Activated naive CD8-positive, alpha-beta T cell treated with anti-CD3 and anti-CD28 coated beads for 36 hours (primary cell): ENCODE data around the gene PCP2. TPM values are rescaled to one million over a fixed set of nuclear protein-coding genes. Genes with fewer than 3 reads are reported as not detected.

Source experiments
- total RNA-seq, 2 experiments: library from RNA; stranded (reverse); gene quantifications; one replicate each; pipeline ENCODE4 v1.2.3, GENCODE V29; 2021

PCP2 gene
- total RNA-seq, 2 experiments from 2014 or later: 0.99 to 1.4 TPM

Other genes starting within 250 kb of the PCP2 start
- gene PEX11G, start 144.7 kb downstream of the PCP2 start, total RNA-seq: 1 to 10 TPM in 1 of 2 experiments, under 1 TPM in 1; 0.82 to 1.5 TPM
- gene ZNF358, start 117.6 kb downstream of the PCP2 start, total RNA-seq: 1 to 10 TPM; 6.5 to 7.3 TPM
- 10 to 100 TPM; 12.3 to 12.4 TPM for gene MCOLN1, start 111.1 kb downstream of the PCP2 start, total RNA-seq
- 10 to 100 TPM; 67.8 to 68.5 TPM for gene PNPLA6, start 98.0 kb downstream of the PCP2 start, total RNA-seq
- under 1 TPM; 0.50 to 0.52 TPM for gene CAMSAP3, start 37.9 kb downstream of the PCP2 start, total RNA-seq
- 10 to 100 TPM; 44.0 to 45.8 TPM for gene XAB2, start 4.2 kb downstream of the PCP2 start, total RNA-seq
- gene PET100, start 3.9 kb downstream of the PCP2 start, total RNA-seq: 10 to 100 TPM; 83.7 to 86.0 TPM
- gene STXBP2, start 3.4 kb upstream of the PCP2 start, total RNA-seq: 10 to 100 TPM; 73.3 to 73.5 TPM
- not detected for gene RETN, start 35.3 kb upstream of the PCP2 start, total RNA-seq
- not detected for gene MCEMP1, start 43.4 kb upstream of the PCP2 start, total RNA-seq
- 10 to 100 TPM; 83.3 to 83.8 TPM for gene TRAPPC5, start 47.1 kb upstream of the PCP2 start, total RNA-seq
- gene FCER2, start 68.4 kb upstream of the PCP2 start, total RNA-seq: 1 to 10 TPM; 1.5 to 1.7 TPM
- gene CLEC4G, start 98.4 kb upstream of the PCP2 start, total RNA-seq: not detected
- gene CD209, start 113.8 kb upstream of the PCP2 start, total RNA-seq: not detected
- gene CLEC4M, start 129.5 kb upstream of the PCP2 start, total RNA-seq: not detected
- gene EVI5L, start 196.5 kb upstream of the PCP2 start, total RNA-seq: 1 to 10 TPM; 4.8 TPM
- under 1 TPM in 1 of 2 experiments, not detected in 1; 0.10 TPM for gene PRR36, start 240.7 kb upstream of the PCP2 start, total RNA-seq